Stimulated activated CD4-positive, alpha-beta T cell treated with anti-CD3 and anti-CD28 coated beads, Interleukin-15, amount 100 ng/mL, for 1 hour (primary cell): Measurements from ENCODE around the gene HTR2C.

ENCODE experiments used
- DNase-seq, 2 donors: peaks; one replicate each; pipeline ENCODE4 v3.0.0-alpha.2; 2020; ENCODE audit warnings: low read depth in 1 of 2, low spot score in 1 of 2

The HTR2C gene

DNA sequence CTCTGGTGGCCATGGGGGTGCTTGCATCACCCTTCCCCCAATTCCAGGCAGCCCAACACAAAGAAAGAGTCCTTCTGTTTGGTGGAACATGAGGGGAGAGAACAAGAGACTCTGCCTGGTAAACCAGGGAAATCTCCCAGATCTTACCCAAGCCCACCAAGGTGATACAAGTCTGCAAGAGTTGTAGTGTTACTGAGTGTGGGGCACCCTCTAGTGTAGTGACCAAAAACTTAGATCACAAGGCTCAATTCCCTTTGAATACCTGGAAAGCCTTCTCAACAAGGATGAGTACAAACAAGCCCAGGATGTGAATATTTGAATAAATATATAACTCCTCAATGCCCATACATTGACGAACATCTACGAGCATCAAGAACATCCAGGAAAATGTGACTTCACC, 368.8 kb downstream of the HTR2C start:
- no peak for DNase-seq
